DMS 273 (cell line): ENCODE data around the gene WASF2.
A peak's percentile ranks its signal among the peaks of the same experiment; 100 is the strongest.
"Not testable (repeated sequence)": the region's sequence is repeated elsewhere in the genome, so short reads cannot be mapped to it uniquely, and the experiment has no call there.

Experiments
- DNase-seq: peaks from one replicate; lab custom pipeline; 2025; ENCODE audit not compliant: unreplicated experiment; lab: John Stamatoyannopoulos, UW

WASF2 gene

DNA sequence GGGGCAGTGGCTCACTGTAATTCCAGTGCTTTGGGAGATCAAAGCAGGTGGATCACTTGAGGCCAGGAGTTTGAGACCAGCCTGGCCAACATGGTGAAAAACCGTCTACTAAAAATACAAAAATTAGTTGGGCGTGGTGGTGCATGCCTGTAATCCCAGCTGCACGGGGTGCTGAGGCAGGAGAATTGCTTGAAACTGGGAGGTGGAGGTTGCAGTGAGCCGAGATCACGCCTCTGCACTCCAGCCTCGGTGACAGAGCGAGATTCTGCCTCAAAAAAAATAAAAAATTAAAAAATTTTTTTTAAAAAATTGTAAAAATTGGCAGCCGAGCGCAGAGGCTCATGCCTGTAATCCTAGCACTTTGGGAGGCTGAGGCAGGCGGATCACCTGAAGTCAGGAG lies 31.4 kb downstream of the WASF2 start:
- not testable (repeated sequence) for DNase-seq

GRCh38 chr1:27455139-27455811 lies 34.7 kb downstream of the WASF2 start:
- no peak for DNase-seq

DNA sequence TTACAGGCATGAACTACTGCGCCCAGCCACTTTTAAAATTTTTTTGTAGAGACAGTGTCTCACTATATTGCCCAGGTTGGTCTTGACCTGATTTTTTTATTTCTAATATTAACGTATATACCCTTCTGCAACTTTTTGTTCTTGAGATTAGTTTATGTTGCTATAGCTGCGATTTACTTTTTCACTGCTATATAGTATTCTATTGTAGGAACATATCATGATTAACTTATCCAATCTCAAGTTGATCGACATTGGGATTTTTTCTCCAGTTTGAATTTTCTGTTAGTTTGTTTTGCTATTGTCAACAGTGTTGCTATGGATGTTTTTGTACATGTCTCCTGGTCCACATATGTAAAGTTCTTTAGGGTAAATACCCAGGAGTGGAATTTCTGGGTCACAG lies 35.4 kb downstream of the WASF2 start:
- DNase-seq, result no peak

DNA sequence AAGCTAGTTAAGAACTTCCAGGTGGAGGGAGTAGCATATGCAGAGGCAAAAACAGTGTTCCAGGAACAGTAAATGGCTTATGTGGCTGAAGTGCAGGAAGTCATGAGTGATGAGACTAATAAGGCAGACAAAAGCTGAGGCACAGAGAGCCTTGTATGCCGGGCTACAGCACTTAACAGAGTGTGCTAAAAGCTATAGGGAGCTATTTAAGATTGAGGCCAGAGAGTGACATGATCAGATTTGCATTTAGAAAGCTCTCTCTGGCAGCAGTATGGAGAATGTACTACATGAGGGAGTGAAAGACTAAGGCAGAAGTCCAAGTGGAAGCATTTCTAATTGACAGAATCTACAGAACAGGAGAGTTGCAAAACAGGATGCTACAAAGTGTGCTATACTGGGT lies 38.6 kb downstream of the WASF2 start:
- DNase-seq, result no peak

DNA sequence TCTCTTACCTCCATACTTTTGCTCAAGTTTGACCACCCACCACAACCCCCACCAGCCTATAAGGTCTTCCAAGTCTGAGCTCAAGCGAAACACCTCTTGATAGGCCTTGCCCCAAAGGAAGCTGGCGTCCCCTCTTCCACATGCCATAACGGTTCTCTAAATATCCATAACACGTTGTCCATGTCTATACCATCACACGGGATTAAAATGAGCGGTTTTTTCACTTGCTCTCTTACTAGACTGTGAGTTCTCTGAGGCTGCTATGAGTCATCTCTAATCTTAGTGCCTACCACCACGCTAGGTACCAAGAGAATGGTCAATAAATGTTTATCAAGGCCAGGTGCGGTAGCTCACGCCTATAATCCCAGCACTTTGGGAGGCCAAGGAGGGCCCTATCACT lies 41.0 kb downstream of the WASF2 start:
- no peak for DNase-seq

DNA sequence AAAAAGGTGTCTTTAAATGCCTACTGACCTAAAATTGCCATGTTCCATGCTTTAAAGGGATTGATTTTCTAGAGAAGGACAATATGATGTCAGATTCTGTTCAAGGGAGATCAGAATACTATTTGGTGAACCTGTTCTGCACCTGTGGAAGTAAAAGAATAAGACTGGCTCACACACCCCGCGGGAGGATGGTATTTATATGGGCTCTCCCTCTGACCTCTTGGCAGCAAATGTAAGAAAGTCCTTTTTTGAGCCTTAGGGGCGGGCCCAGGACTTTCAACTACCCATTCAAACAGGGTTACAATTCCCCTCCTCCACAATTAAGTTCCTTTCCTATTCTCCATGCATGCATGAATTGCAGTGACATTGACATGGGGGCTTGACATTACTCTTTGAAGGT lies 42.1 kb downstream of the WASF2 start:
- DNase-seq, result no peak

DNA sequence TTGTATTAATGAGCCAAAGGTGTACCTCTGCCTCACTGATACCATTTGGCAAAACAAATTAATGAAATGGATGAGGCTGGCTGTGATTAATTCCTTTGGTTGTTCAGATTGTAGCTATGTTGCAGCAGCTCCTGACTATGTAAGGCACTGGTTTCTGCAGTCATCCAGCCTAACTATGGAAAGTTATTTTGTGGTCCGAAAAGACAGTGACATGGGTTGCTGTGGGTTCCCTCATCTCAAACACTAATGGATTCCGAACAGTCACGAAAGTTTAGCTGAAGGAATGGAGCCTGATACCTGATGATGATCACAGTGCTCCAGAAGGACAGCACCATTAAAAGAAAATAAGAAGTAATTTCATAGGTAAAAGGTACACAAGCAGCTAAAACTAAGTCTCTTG lies 42.6 kb downstream of the WASF2 start:
- no peak for DNase-seq

DNA sequence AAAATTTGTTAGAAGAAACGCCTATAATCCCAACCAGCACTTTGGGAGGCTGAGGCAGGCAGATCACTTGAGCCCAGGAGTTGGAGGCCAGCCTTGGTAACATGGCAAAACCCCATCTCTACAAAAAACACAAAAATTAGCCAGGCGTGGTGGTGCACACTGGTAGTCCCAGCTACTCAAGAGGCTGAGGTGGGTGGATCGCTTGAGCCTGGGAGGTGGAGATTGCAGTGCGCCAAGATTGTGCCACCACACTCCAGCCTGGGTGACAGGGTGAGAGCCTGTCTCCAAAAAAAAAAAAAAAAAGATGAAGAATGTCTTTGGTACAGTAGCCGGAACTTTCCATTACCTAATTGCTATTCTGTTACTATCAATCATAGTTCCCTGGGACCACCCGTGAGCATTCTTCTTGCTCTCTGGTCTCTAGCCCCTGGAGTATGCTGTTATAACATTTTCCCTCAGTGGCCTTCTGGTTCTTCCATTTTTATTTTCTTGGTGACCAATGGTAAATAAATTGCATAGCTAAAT lies 43.4 kb downstream of the WASF2 start:
- peak; percentile 45 for DNase-seq

- DNase-seq, result peak; percentile 68
Observed at GRCh38 chr1:27445177-27445936, 44.6 kb downstream of the WASF2 start.

DNA sequence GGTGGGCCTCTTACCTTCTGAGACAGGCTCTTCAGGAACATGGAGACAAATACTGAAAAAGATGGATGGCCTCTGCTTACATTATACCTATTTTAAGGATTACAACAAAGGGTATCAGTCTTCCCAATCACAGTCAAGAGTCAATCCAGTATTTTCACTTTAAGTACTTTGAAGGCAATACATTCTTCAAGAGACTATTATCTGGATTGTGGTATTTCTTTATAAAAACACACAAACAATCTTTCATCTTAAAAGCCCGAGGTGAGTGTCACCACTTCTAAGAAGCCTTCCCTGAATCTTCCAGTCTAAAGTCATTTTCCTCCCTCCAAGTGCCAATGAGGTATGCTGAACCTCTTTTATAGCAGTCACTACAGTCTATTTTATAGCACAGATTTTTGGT lies 45.3 kb downstream of the WASF2 start:
- no peak for DNase-seq

- no peak for DNase-seq
Observed at GRCh38 chr1:27439150-27439549, 50.8 kb downstream of the WASF2 start.

DNA sequence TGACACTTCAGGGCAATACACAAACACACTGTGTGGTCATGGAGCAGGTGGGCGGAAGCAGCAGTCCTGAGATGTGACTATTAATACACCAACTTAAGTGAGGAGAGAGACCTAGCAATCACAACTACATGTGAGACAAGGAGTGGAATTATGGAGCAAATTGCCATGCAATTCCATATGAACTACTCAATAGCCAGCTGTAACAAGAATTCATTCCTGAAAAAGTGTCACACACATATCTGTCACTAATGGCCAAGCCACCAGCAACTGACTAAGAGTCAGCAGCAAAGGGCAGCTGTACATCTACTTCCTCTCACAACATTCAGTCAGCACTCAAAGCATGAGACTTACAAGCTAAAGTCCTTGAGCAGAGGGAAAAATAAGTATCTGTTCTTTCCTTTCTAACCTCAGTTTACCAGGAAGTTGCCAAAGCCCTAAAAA lies 51.3 kb downstream of the WASF2 start:
- no peak for DNase-seq

DNA sequence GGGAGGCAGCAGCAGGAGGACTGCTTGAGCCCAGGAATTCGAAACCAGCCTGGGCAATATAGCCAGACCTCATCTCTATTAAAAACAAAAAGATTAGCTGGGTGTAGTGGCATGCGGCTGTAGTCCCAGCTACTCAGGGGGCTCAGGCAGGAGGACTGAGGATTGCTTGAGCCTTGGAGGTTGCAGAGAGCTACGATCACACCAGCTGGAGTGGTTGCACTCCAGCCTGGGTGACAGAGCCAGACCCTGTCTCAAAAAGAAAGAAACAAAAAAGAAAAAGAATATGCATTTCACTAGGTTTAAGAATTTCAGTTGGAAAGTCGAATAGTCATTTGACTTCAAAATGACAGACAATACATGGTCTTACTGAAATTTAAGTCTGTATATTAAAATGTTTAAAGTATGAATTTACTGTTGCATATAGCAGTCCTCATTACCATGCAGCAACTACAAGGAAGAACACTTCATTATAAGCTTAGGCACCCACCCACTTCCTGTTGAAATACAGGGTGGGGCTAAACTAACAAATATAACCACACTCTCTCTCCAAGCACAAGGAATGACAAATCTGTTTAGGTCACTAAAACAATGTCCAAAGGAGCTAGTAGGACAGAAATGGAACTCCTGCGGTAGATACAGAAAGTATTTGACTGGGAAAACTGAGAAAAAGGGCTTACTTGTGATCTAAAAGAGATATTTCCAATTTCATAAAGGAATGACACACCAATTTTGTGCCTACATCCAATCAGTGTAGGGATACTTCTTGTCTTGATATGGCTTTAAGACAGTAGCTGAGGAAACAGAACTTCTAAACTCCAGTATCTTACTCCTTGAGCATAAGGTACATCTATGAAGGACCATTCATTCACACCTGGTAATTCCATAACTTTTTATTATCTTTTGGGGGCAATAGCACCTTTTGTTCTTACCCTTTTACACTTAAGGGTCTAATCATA lies 53.5 kb downstream of the WASF2 start:
- no peak for DNase-seq

- no peak for DNase-seq
Observed at GRCh38 chr1:27435566-27436203, 54.3 kb downstream of the WASF2 start.

GRCh38 chr1:27433706-27434105 lies 56.3 kb downstream of the WASF2 start:
- DNase-seq, result no peak

- DNase-seq, result not testable (repeated sequence)
Observed at GRCh38 chr1:27432725-27433124, 57.2 kb downstream of the WASF2 start.

DNA sequence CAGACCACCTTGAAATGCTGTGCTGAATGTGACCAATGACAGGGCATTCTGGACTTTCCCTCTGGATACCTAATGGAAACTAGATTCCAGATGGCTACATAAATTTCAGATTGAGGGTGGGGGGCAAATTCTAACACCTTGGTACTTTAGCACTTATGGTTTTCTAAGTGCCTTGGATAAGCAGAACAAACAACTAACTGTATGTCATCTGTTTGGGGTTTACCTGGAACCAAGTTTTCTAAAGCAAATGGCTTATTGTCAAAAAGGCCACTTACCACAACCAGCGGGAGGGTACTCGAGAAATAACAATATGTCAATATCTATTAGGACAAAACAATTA lies 58.4 kb downstream of the WASF2 start:
- DNase-seq, result no peak

- peak; percentile 47 for DNase-seq
Observed at GRCh38 chr1:27430903-27431600, 58.9 kb downstream of the WASF2 start.

DNA sequence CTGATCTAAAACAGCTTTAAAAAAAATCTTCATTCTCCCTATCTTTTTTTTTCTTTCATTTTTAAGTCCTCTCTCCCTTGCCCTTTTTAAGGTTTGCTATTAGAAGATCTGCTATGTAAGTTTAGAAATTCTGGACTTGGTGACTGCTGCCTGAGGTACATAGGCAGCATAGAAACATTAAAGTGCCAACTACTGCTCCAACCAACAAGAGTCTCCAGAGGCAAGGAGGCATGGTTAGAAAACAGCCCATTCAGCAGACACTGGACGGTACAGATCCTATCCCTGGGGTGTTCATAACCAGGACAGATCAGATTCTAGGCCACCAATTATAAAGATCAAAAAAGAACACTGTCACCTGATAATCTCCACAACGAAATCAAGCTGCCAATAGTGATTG lies 60.9 kb downstream of the WASF2 start:
- DNase-seq, result no peak

GRCh38 chr1:27428316-27429028 lies 61.5 kb downstream of the WASF2 start:
- peak; percentile 72 for DNase-seq
